Measurements from ENCODE around the gene PFDN6.

The PFDN6 gene

DNA sequence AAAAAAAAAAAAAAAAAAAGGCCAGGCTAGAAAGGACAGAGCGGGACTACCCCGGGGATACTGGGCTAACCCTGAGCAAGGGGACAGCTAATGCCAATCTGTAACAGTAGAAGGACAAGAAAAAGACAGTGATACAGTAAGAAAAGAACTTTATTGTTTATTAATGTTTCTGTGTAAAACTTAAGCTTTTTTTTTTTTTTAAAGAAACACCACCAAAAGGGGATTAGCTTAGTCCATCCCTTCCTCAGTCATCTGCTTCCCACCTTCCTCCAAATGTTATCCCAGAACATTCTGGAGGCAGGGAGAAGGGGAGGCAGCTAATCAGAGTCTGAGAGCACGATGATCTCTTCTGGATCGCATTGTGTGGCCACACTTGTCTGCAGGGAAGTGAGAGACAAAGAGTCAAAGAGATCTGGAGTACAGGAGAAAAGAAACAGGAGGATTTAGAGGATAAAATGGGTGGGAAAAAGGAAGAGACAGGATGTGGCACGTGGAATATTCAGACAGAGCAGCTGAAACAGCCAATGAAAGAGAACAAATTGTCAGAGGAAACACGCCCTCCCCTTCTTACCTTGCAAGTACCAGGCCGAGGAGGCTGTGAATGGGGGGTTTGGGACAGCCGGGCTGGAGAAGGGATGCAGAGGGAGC, 29.1 kb downstream of the PFDN6 start:
- no peak for DNase-seq

DNA sequence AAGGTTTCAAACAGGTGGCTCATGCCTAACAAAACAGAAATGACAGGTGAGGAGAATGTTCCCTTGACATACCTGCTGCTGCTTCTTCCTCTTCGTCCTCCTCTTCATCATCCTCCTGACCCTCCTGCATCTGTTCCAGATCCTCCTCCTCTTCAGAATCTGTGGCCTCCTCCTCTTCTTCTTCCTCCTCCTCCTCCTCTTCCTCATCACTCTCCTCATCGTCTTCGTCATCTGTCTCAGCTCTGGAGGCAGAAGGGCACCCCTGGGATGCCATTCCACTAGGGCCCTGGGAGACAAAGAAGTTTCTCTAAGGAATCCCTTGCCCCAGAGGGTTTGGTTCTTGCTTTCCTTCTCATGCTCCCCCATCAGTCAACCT, 30.5 kb downstream of the PFDN6 start:
- DNase-seq = no peak

- no peak for DNase-seq
Observed at GRCh38 chr6:33320315-33321181, 31.1 kb downstream of the PFDN6 start.

DNA sequence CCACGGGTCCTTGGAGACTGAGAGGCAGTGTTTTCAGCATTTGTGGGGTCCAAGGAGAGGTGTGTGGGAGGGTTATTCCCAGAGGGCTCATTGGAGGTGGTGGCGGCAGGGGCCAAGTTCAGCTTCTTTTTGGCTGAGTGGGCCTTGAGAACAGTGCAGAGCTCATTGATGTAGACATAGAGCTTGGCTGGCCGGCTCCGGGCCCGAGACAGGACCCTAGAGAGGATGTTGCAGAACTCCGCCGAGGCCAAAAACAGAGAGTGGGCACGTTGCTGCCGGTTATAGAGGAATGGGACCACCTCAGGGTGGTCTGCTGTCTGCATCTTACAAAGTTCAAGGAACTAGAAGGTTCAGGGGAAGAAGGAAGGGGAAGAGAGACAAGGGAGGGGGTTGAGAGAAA, 31.8 kb downstream of the PFDN6 start:
- DNase-seq = no peak

GRCh38 chr6:33323623-33323948, 34.2 kb downstream of the PFDN6 start:
- no peak for DNase-seq

DNA sequence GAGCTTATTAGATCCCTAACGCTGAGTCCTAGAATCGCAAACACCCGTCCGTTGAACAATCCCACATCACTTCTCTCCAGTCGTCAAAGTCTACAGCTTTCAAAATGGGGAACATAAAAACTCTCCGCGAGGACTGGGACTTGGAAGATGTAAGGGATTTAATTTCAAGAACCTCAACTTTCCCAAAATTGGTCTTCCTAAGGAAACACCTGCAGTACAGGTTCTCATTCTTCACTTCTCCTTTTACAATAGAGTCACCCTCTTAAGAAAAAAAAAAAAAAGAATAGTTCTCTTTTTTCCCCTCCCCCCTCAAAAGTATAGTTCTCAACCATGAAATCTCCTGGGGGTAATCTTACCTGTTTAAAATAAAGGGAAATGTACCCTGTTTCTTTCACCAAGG, 34.7 kb downstream of the PFDN6 start:
- DNase-seq = no peak

DNA sequence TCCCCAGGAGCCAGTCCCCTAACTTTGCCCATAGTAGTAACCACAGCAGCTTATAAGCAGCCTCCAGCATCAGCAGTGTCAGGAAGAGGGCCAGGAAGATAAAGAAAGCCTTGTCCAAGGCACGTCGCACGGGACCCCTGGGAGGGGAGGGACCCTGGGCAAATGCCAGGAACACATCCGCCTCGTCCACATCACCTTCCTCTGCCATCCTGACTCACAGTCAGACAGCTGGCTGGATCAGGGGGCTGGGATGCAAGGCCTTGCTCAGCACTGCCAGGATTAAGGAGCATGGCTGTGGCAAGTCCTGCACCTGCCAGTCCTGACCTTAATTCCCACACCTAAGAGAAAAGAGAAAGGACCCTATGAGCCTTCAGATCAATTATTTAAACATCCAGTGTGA, 39.7 kb downstream of the PFDN6 start:
- no peak for DNase-seq

GRCh38 chr6:33330736-33331135, 41.3 kb downstream of the PFDN6 start:
- DNase-seq = no peak

DNA sequence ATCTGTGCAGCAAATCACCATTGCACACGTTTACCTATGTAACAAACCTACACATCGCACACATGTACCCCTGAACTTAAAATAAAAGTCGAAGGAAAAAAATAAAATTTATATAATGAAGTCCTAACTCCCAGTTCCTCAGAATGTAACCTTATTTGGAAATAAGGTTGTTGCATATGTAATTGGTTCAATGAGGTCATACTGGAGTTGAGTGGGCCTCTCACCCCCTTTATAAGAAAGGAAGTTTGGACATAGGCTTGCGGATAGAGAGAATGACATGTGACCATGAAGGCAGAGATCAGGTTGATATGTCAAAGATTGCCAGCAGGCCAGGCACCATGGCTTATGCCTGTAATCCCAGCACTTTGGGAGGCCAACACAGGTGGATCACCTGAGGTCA, 44.3 kb downstream of the PFDN6 start:
- no peak for DNase-seq

- no peak for DNase-seq
Observed at GRCh38 chr6:33335916-33336315, 46.5 kb downstream of the PFDN6 start.

DNA sequence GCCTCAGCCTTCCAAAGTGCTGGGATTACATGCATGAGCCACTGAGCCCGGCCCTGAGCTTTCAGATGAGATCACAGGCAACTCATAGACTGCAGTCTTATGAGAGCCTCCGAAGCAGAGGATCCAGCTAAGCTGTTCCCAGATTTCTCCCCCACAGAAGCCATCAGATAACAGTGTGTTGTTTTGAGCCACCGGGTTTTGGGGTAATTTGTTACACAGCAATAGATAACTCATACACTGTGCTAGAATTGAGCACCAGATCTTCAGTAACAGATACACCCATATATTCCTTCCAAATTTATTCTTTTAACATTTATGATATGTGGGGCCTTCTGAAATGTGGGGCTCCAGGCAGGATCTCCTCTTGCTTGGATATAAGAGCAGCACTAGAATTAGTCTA, 47.1 kb downstream of the PFDN6 start:
- DNase-seq = no peak

GRCh38 chr6:33339193-33339592, 49.8 kb downstream of the PFDN6 start:
- no peak for DNase-seq

Measured in NCI-H774 (cell line).